NCI-H1105 treated with DMSO at 0.1 percent for 48 hours (cell line): Measurements from ENCODE around the gene SGMS1.
"Not testable (repeated sequence)": the region's sequence is repeated elsewhere in the genome, so short reads cannot be mapped to it uniquely, and the experiment has no call there.

ENCODE experiments used
- DNase-seq: peaks from one replicate; lab custom pipeline; 2025; lab: John Stamatoyannopoulos, UW

SGMS1 gene

DNA sequence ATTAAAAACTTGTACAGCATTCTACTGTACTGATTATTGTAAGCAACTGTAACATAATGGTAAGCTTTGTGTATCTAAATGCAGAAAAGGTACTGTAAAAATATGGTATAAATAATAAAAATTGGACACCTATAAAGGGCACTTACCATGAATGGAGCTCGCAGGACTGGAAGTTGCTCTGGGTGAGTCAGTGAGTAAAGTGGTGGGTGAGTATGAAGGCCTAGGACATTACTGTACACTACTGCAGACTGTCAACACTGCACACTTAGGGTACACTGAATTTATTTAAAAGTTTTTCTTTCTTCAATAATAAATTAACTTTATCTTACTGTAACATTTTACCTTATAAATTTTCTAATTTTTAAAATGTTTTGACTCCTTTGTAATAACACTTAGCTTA is 253.8 kb downstream of the SGMS1 start:
- no peak for DNase-seq

DNA sequence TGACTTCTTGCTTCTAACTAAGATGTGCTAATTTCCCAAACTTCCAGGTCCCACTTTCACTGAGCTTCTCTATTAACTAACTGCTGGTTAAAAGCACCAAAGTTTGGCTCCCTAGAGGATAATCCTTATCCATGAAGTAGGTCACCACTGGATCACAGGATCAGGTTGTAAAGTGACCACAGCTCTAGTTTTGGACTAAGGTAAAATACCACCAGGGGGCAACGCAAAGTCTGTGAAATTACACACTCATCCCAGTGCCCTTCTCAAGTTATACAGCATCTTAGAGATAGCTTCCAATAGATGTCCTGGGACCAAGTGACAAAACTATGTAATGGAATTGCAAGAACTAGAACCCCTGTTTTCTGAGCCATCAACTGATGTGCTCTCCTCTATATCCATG is 256.0 kb downstream of the SGMS1 start:
- no peak for DNase-seq

GRCh38 chr10:50366421-50366820 is 257.3 kb downstream of the SGMS1 start:
- DNase-seq: not testable (repeated sequence)

- DNase-seq: not testable (repeated sequence)
These were observed 259.0 kb downstream of the SGMS1 start for GRCh38 chr10:50364730-50365129.

DNA sequence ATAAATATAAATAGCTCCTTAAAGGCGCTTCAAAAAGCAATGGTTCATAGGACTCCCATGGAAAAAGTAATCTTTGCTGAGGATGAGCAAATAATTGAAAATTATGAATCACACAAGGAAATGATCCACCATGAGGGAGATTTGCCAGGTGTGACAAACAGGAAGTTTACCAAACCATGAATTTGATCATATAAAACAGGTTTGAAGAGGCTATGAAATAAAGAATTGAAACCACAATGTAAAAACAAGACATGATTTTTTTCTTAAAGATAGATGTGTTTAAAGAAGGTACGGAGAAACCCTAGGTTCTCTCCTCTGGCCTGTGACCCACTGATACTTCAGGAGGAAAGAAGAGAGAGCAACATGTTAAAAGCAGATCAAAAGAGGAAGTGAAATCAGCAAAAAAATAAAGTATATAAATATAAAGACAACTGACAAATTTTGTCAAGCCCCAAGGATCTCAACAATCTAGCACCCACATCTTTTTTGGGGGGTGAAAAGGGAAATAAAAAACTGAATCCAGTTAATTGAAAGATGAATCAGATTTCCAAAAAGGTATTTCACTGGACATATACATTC is 261.1 kb downstream of the SGMS1 start:
- DNase-seq: no peak

DNA sequence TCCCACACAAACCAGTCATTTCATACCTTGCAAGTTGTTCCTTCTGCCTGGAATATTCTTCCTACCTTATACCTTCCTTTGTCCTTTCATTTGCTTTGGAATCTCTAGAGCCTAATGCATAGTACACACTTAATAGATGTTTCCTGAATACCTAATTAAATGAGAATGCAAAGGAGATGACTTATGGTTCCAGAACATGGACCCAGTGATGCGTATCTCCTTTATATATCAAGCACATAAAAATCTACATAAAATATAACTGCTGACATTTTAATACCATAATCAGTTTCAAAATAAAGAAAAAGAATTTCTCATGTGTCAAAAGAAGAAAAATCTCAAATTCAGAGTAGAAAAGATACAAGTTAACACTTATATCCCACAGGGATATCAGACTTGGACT is 261.8 kb downstream of the SGMS1 start:
- DNase-seq: no peak

- DNase-seq: no peak
These were observed 263.5 kb downstream of the SGMS1 start for GRCh38 chr10:50360077-50360850.

DNA sequence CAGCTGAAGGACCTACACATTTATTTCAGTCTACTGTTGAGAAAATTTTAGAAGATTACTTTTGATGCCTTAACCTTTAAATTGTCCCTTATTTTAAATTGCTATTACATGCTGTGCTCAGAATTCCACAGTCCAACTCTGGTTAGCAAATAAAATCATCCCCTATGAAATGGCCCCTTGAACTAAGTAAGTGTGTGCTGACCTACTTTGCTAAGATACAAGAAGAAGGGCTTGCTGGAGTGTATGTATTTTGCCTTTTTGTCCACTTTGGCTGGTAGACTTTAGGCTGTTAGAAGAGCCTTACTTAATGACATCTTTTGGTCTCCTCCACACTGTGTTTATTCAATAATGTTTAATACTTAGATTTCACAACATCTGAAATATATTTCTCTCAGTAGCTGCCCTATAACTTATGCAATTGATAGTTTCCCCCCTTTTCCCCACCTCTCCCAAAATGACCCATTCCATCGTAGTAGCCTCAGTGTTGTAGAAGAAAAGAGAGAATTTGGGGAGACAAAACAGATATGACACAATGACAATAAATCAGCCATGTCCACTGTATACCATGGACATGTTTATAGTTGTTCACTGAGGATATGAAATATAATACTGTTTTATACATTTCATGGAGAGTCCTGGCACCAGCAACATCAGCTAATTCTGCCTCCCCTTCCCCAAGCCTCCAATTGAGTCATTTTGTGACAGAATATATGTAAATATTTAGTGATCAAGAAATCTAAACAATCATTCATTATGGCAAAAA is 264.6 kb downstream of the SGMS1 start:
- DNase-seq: no peak

GRCh38 chr10:50358411-50358810 is 265.3 kb downstream of the SGMS1 start:
- no peak for DNase-seq

DNA sequence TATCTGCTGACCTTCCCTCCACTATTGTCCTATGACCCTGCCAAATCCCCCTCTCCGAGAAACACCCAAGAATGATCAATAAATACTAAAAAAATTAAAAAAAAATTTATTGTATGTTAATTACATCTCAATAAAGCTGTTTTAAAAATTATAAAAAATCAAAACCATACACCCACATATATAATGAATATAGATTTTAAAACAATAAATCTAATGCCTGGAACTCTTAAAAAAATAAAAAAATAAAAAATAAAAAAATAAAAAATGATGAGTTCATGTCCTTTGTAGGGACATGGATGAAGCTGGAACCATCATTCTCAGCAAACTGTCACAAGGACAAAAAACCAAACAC is 267.3 kb downstream of the SGMS1 start:
- not testable (repeated sequence) for DNase-seq

GRCh38 chr10:50355693-50356480 is 267.9 kb downstream of the SGMS1 start:
- DNase-seq: not testable (repeated sequence)

DNA sequence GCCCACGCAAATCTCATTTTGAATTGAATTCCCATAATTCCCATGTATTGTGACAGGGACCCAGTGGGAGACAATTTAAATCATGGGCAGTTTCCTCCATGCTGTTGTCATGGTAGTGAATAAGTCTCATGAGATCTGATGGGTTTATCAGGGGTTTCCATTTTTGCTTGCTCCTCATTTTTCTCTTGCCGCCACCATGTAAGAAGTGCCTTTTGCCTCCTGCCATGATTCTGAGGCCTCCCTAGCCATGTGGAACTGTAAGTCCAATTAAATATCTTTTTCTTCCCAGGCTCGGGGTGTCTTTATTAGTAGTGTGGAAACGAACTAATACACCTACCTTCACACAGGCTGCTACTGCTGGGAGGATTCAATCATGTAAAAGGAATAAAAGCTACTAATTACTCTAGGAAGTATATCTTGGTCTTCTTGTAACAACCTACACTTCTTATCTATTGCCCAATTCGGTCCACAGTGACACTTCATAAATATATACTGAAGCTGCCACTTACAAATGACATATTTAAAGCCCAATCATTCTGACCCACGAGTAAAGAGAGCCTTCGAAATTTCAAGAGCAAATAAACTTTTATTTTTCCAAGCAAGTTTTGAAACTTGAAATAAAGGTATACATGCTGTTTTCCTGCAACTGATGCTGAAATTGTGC is 272.1 kb downstream of the SGMS1 start:
- no peak for DNase-seq

DNA sequence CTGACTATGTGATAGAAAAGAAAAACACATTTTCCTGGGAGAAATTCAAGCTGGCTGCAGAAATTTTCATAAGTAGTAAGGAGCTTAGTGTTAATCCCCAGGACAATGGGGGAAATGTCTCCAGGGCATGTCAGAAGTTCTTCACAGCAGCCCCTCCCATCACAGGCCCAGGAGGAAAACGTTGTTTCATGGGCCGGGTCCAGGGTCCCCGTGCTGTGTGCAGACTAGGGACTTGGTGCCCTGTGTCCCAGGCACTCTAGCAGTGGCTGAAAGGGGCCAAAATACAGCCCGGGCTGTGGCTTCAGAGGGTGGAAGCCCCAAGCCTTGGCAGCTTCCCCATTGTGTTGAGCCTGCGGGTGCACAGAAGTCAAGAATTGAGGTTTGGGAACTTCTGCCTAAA is 273.4 kb downstream of the SGMS1 start:
- no peak for DNase-seq

DNA sequence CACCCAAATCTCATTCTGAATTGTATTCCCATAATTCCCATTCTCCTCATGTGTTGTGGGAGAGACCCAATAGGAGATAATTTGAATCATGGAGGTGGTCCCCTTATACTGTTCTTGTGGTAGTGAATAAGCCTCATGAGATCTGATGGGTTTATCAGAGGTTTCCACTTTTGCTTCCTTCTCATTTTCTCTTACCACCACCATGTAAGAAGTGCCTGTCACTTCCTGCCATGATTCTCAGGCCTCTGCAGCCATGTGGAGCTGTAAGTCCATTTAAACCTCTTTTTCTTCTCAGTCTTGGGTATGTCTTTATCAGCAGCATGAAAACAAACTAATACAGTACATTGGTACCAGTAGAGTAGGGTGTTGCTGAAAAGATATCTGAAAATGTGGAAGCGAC is 274.2 kb downstream of the SGMS1 start:
- DNase-seq: no peak

DNA sequence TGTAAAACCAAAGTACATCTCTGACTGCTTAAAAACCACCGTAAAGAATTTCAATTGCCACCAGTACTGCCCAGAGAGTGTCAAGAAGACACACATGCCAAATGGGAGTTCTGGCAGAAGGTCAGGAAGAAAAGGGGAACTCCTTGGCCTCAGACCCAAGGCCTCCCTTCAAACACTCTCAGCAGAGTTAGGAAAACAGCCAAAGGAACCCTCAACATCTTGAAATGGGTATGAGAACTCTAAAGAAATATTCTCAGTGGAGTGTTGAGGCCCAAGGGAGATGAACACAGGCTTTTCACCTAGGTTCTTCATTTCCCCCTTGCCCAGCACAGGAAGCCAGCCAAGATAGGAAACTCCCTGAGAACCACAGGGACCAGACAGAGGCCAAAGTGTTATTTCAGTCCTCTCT is 276.4 kb downstream of the SGMS1 start:
- DNase-seq: no peak

DNA sequence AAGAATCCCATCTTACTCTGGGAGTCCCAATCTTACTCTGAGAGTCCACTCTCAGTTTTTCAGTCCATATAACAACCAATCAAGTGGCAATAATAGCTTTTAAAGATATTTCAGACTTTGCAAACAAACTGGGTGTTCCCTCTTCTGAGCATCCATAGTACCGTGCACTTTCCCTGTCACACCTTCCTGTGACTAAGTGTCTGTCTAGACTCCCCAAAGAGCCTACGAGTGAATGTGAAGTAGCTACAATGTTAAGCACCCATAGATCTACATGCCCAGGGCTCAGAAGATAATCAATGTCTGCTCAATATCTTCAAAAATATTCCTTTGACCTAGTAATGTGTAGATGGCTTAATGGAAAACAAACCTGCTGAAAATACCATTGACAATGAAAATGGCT is 276.8 kb downstream of the SGMS1 start:
- no peak for DNase-seq

- no peak for DNase-seq
These were observed 278.2 kb downstream of the SGMS1 start for GRCh38 chr10:50345545-50345944.

- DNase-seq: no peak
These were observed 279.9 kb downstream of the SGMS1 start for GRCh38 chr10:50343702-50344331.

DNA sequence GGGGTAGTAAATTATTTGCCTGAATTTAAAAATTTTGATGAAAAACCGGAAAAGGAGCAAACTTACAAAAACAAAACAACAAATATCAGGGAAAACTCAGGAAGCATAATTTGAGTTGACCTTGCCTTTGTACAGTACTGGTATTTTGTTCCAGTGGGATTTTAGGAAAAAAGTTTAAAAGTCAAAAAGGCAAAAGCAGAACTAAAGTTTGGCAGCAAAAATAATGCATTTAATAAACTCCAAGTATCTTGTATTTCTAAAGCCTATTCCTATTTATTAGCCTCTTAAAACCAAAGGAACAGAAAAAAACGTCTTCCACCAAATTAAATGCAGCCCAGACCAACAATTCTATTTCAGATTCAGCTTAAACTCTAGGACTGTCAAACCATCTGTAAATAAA is 281.8 kb downstream of the SGMS1 start:
- no peak for DNase-seq

DNA sequence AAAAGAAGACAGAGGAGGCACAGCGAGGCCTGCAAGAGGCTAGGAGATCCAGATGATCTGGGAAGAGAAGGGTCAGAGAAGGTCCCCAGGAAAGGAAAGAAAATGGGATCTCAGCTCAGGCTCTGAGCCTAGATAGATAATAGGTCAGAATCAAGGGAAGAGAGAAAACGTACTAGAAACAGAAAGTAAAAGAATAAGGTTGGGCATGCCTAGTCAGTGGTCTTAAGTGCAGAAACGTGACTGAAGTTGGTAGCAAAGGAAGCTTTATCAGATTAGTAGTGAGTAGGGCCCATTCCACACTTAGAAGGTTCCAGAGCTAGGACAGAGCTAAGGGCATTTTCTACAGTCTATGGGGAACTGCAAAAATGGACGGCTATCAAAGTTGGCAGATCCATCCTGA is 287.6 kb downstream of the SGMS1 start:
- no peak for DNase-seq

DNA sequence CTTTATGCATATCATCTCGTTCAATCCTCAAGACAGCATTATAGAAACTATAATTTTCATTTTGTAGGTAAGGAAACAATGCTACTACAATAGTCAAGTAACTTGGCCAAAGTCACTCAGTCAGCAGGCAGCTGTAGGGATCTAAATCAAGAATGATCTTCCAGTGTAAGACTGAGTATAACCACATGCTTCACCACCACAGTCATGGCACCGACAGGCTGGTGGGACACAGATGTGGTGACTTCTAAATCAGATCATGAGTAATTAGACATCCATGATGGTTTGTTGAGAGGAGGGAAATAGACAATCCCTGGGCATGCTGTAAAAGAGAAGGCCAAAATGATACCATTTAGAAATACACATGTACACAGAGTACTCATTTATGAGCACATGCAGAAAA is 288.4 kb downstream of the SGMS1 start:
- DNase-seq: no peak
